HG02763 (cell line): Measurements from ENCODE around the gene USPL1.

Experiments
- ATAC-seq: cut with Tn5 transposase; IDR thresholded peaks from one replicate; pipeline ENCODE4 v1.9.1; 2021; ENCODE audit warnings: mild to moderate bottlenecking, moderate library complexity; ENCODE audit not compliant: unreplicated experiment

The USPL1 gene

GRCh38 chr13:30656178-30656577, 38.5 kb downstream of the USPL1 start:
- no peak for ATAC-seq

- ATAC-seq: no peak
These were observed 42.3 kb downstream of the USPL1 start for GRCh38 chr13:30659980-30660379.

GRCh38 chr13:30660796-30661195, 43.1 kb downstream of the USPL1 start:
- ATAC-seq: no peak

- ATAC-seq: no peak
These were observed 47.1 kb downstream of the USPL1 start for GRCh38 chr13:30664689-30665275.

- no peak for ATAC-seq
These were observed 47.9 kb downstream of the USPL1 start for GRCh38 chr13:30665638-30666037.

GRCh38 chr13:30666113-30666512, 48.4 kb downstream of the USPL1 start:
- ATAC-seq: no peak

GRCh38 chr13:30667014-30667413, 49.3 kb downstream of the USPL1 start:
- ATAC-seq: no peak

GRCh38 chr13:30668312-30668711, 50.6 kb downstream of the USPL1 start:
- ATAC-seq: no peak

- ATAC-seq: no peak
These were observed 53.6 kb downstream of the USPL1 start for GRCh38 chr13:30671271-30671815.

GRCh38 chr13:30673669-30674521, 56.2 kb downstream of the USPL1 start:
- peak; percentile 88 for ATAC-seq

GRCh38 chr13:30675717-30676116, 58.0 kb downstream of the USPL1 start:
- no peak for ATAC-seq

GRCh38 chr13:30676672-30677071, 59.0 kb downstream of the USPL1 start:
- no peak for ATAC-seq

- ATAC-seq: peak; percentile 61
These were observed 62.0 kb downstream of the USPL1 start for GRCh38 chr13:30679483-30680330.

- no peak for ATAC-seq
These were observed 64.1 kb downstream of the USPL1 start for GRCh38 chr13:30681843-30682242.

- no peak for ATAC-seq
These were observed 67.7 kb downstream of the USPL1 start for GRCh38 chr13:30685320-30685859.

- ATAC-seq: no peak
These were observed 68.3 kb downstream of the USPL1 start for GRCh38 chr13:30685987-30686386.

GRCh38 chr13:30687601-30688000, 69.9 kb downstream of the USPL1 start:
- ATAC-seq: no peak

- no peak for ATAC-seq
These were observed 72.0 kb downstream of the USPL1 start for GRCh38 chr13:30689752-30690151.

- ATAC-seq: peak; percentile 45
These were observed 72.8 kb downstream of the USPL1 start for GRCh38 chr13:30690282-30691188.

- no peak for ATAC-seq
These were observed 74.4 kb downstream of the USPL1 start for GRCh38 chr13:30692113-30692512.
